Hematopoietic multipotent progenitor cell treated with erythropoietin and hydrocortisone succinate and interleukin-3 and kit ligand, for 6 days (in vitro differentiated cells): Measurements from ENCODE around the gene DNASE1L3.
"Not testable (repeated sequence)": the region's sequence is repeated elsewhere in the genome, so short reads cannot be mapped to it uniquely, and the experiment has no call there.

ENCODE experiments used
- DNase-seq: peaks from one replicate; pipeline ENCODE4 v3.0.0-alpha.2; 2015

The DNASE1L3 gene

GRCh38 chr3:58234516-58234931 is 23.8 kb upstream of the DNASE1L3 start:
- DNase-seq = no peak

- no peak for DNase-seq
Measured at GRCh38 chr3:58231666-58232065, 20.9 kb upstream of the DNASE1L3 start.

- no peak for DNase-seq
Measured at GRCh38 chr3:58230876-58231552, 20.2 kb upstream of the DNASE1L3 start.

- DNase-seq = not testable (repeated sequence)
Measured at GRCh38 chr3:58227933-58228332, 17.2 kb upstream of the DNASE1L3 start.

GRCh38 chr3:58223855-58224254 is 13.1 kb upstream of the DNASE1L3 start:
- no peak for DNase-seq

- no peak for DNase-seq
Measured at GRCh38 chr3:58222161-58222724, 11.5 kb upstream of the DNASE1L3 start.

GRCh38 chr3:58218904-58219303 is 8.1 kb upstream of the DNASE1L3 start:
- DNase-seq = no peak

- peak; percentile 90 for DNase-seq
Measured at GRCh38 chr3:58217209-58217811, 6.5 kb upstream of the DNASE1L3 start.

- DNase-seq = no peak
Measured at GRCh38 chr3:58216496-58217195, 5.9 kb upstream of the DNASE1L3 start.

- DNase-seq = no peak
Measured at GRCh38 chr3:58215317-58216025, 4.7 kb upstream of the DNASE1L3 start.

- DNase-seq = no peak
Measured at GRCh38 chr3:58214484-58215316, 3.9 kb upstream of the DNASE1L3 start.

- no peak for DNase-seq
Measured at GRCh38 chr3:58209933-58210332, 839 bp downstream of the DNASE1L3 start.

- DNase-seq = no peak
Measured at GRCh38 chr3:58207954-58208353, 2.8 kb downstream of the DNASE1L3 start.

- DNase-seq = no peak
Measured at GRCh38 chr3:58206406-58207011, 4.3 kb downstream of the DNASE1L3 start.

- DNase-seq = no peak
Measured at GRCh38 chr3:58205981-58206380, 4.8 kb downstream of the DNASE1L3 start.

GRCh38 chr3:58204720-58205119 is 6.1 kb downstream of the DNASE1L3 start:
- no peak for DNase-seq

- no peak for DNase-seq
Measured at GRCh38 chr3:58203541-58203940, 7.2 kb downstream of the DNASE1L3 start.

- no peak for DNase-seq
Measured at GRCh38 chr3:58202917-58203360, 7.8 kb downstream of the DNASE1L3 start.

GRCh38 chr3:58201451-58201850 is 9.3 kb downstream of the DNASE1L3 start:
- DNase-seq = not testable (repeated sequence)

- no peak for DNase-seq
Measured at GRCh38 chr3:58200846-58201355, 9.9 kb downstream of the DNASE1L3 start.

- DNase-seq = no peak
Measured at GRCh38 chr3:58200121-58200709, 10.6 kb downstream of the DNASE1L3 start.
